ENCODE results near the gene HIC2. TPM values are rescaled to one million over a fixed set of nuclear protein-coding genes. Genes with fewer than 3 reads are reported as not detected.
"Not testable (repeated sequence)": the region's sequence is repeated elsewhere in the genome, so short reads cannot be mapped to it uniquely, and the experiment has no call there.

The HIC2 gene
- total and polyA plus RNA-seq, 9 of the 15 experiments (the other 6 are each of a cell fraction or from before 2014, with no cell fraction given): 1.7 to 117 (median 35.5) TPM

DNA sequence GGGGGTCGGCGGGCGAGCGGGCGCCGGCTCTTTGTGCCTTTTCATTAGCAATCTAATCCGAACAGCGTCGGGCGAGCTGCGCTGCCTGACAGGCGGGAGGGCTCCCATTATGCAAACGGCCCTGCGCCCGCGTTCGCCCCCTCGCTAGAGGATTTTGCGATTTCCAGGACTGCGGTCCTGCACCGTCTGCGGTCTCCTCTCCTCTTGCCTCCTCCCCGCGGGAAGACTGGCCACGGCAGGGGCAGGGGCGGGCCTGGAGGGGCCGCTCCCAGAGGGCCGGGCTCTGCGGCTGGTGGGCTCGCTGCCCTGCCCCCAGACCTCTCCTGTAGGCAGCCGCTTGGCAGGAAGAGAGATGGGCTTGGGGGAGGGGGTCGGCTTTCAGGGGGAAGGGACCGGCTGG is 682 bp downstream of the HIC2 start (continued):
- TF ChIP-seq CREB1 (IDR thresholded peaks at IDR 0.05): not testable (repeated sequence)
- TF ChIP-seq CREB1 (CRISPR knock-in tag; IDR thresholded peaks at IDR 0.05) (peak; percentile 37; the same call in 1 of the 2 replicates), RBFOX2 (IDR thresholded peaks at IDR 0.05; ENCODE audit: low read depth, low read length) (peak; percentile 54), SMAD4 (CRISPR knock-in tag; conservative IDR thresholded peaks at IDR 0.05) (0 out of 2 replicates have a peak, but pooled peaks have one; percentile 36), MAZ (CRISPR knock-in tag; conservative IDR thresholded peaks at IDR 0.05 in 1 of 2, IDR thresholded peaks at IDR 0.05 in 1 of 2) (peak; percentile 62 to 69)
- TF ChIP-seq, protein P1, sequence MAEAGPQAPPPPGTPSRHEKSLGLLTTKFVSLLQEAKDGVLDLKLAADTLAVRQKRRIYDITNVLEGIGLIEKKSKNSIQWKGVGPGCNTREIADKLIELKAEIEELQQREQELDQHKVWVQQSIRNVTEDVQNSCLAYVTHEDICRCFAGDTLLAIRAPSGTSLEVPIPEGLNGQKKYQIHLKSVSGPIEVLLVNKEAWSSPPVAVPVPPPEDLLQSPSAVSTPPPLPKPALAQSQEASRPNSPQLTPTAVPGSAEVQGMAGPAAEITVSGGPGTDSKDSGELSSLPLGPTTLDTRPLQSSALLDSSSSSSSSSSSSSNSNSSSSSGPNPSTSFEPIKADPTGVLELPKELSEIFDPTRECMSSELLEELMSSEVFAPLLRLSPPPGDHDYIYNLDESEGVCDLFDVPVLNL (CRISPR knock-in tag; IDR thresholded peaks at IDR 0.05; ENCODE audit: low read depth): 0 out of 2 replicates have a peak, but pooled peaks have one; percentile 28
- TF ChIP-seq, protein P2, sequence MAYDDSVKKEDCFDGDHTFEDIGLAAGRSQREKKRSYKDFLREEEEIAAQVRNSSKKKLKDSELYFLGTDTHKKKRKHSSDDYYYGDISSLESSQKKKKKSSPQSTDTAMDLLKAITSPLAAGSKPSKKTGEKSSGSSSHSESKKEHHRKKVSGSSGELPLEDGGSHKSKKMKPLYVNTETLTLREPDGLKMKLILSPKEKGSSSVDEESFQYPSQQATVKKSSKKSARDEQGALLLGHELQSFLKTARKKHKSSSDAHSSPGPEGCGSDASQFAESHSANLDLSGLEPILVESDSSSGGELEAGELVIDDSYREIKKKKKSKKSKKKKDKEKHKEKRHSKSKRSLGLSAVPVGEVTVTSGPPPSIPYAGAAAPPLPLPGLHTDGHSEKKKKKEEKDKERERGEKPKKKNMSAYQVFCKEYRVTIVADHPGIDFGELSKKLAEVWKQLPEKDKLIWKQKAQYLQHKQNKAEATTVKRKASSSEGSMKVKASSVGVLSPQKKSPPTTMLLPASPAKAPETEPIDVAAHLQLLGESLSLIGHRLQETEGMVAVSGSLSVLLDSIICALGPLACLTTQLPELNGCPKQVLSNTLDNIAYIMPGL (CRISPR knock-in tag; IDR thresholded peaks at IDR 0.05): peak; percentile 59; the same call in 1 of the 2 replicates
- TF ChIP-seq, protein P3, sequence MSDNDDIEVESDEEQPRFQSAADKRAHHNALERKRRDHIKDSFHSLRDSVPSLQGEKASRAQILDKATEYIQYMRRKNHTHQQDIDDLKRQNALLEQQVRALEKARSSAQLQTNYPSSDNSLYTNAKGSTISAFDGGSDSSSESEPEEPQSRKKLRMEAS (CRISPR knock-in tag; IDR thresholded peaks at IDR 0.05): peak; percentile 57; the same call in 1 of the 2 replicates
- TF ChIP-seq, protein P4, sequence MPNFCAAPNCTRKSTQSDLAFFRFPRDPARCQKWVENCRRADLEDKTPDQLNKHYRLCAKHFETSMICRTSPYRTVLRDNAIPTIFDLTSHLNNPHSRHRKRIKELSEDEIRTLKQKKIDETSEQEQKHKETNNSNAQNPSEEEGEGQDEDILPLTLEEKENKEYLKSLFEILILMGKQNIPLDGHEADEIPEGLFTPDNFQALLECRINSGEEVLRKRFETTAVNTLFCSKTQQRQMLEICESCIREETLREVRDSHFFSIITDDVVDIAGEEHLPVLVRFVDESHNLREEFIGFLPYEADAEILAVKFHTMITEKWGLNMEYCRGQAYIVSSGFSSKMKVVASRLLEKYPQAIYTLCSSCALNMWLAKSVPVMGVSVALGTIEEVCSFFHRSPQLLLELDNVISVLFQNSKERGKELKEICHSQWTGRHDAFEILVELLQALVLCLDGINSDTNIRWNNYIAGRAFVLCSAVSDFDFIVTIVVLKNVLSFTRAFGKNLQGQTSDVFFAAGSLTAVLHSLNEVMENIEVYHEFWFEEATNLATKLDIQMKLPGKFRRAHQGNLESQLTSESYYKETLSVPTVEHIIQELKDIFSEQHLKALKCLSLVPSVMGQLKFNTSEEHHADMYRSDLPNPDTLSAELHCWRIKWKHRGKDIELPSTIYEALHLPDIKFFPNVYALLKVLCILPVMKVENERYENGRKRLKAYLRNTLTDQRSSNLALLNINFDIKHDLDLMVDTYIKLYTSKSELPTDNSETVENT (CRISPR knock-in tag; IDR thresholded peaks at IDR 0.05): 0 out of 2 replicates have a peak, but pooled peaks have one; percentile 27

DNA sequence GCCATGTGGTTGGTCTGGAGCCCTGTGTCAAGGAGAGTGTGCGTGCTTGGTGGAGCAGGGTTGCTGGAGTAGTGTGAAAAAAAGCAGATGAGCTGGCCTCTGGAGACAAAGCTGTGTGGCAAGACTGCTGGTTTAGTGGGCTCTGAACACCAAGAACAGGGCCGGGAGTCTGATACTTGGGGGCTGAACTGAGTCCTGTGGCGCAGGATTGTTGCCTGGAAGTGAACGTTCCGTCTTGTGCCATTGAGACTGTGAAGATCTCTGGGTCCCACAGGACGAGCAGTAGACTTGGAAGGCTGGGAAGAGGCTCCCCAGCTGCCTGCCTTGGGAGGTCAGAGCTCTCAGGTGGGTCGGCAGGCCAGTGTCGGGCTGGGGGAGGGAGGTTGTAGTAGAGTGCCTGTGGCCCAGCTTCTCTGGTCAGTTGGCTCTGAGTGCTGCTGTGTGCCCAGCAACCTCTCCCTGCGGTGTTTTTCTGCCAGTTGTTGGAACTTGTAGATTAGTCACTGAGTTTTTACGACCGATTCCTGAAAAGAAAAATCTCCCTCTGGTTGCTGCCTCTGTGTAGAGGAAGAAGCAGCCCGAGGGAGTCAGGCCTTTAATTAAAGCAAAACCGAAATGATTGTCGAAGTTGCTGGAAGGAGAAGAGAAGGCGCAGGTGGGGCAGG is 1.9 kb downstream of the HIC2 start:
- intact Hi-C loops (cut with micrococcal nuclease): not testable (repeated sequence)

More for the DNA sequence above, 1.9 kb downstream of the HIC2 start:
- H3K9me1 ChIP-seq (ENCODE audit: control insufficient read depth, insufficient read depth, low read length); H2AFZ ChIP-seq (ENCODE audit: low read depth, low read length); H3K79me2 ChIP-seq (ENCODE audit: control insufficient read depth, insufficient read depth, low read length); H3K27me3 ChIP-seq (ENCODE audit: control insufficient read depth in 2 of 2, insufficient read depth in 2 of 2, low read length in 2 of 2); CTCF ChIA-PET (ENCODE audit: low intra/inter-chr PET ratio); H3K36me3 ChIP-seq (ENCODE audit: control insufficient read depth, insufficient read depth, low read length); DNase-seq (ENCODE audit: extremely low read depth in 1 of 4, low spot score in 3 of 4); H4K20me1 ChIP-seq (replicated peaks; ENCODE audit: control insufficient read depth, insufficient read depth, low read length); H3K4me1 ChIP-seq (replicated peaks in 1 of 2; ENCODE audit: control insufficient read depth in 2 of 2, insufficient read depth in 2 of 2, low read length in 2 of 2); POLR2A ChIA-PET; FAIRE-seq; H3K9me3 ChIP-seq (replicated peaks; ENCODE audit: control insufficient read depth, insufficient read depth, low read depth, low read length): not testable (repeated sequence)
- WGBS (ENCODE audit: insufficient coverage, low coverage, missing lambda C conversion rate): 33% methylated on average over 5 of the region's 15 CpGs
- Histone ChIP-seq H3K27ac (ENCODE audit: extremely low read depth, low read depth, low read length) (peak overlapping the region; percentile 57; the same call in 2 of the 3 replicates), H3K4me2 (ENCODE audit: insufficient read depth, low read length) (peak overlapping the region; percentile 77), H3K4me3 (peak overlapping the region; percentile 25; the same call in 1 of the 2 replicates), H3K9ac (ENCODE audit: insufficient read depth in 1 of 2, low read depth in 2 of 2, low read length in 2 of 2) (peak overlapping the region; percentile 60 to 85)
- peak; percentile 1 for ATAC-seq
- TSS peak; percentile 85 for BruUV-seq (replicated peaks)
- in situ Hi-C loops (cut with MboI): loop anchor here (25.0 kb wide), 2 partner anchors 518 to 1118 kb away; no protein-coding TSS in a partner anchor

Data from K562 (cell line).